Skeletal muscle satellite cell (primary cell): Measurements from ENCODE around the gene MBOAT2. TPM values are rescaled to one million over a fixed set of nuclear protein-coding genes. Genes with fewer than 3 reads are reported as not detected.
A peak's percentile ranks its signal among the peaks of the same experiment; 100 is the strongest.
"Not testable (repeated sequence)": the region's sequence is repeated elsewhere in the genome, so short reads cannot be mapped to it uniquely, and the experiment has no call there.

Source experiments
- H3K27me3 ChIP-seq: 2 replicates; pipeline ENCODE4 v1.7.0; 2013; ENCODE audit warnings: low read length; ENCODE audit not compliant: control insufficient read depth, insufficient read depth
- H3K36me3 ChIP-seq: 2 replicates; pipeline ENCODE4 v1.7.0; 2013; ENCODE audit warnings: mild to moderate bottlenecking, control low read depth, low read length; ENCODE audit not compliant: insufficient read depth
- H3K4me1 ChIP-seq: 2 replicates; pipeline ENCODE4 v1.7.0; 2013; ENCODE audit warnings: low read length; ENCODE audit not compliant: control insufficient read depth, insufficient read depth
- H3K4me2 ChIP-seq: 2 replicates; pipeline ENCODE4 v1.7.0; 2013; ENCODE audit warnings: mild to moderate bottlenecking, low read length
- H3K4me3 ChIP-seq: 2 replicates; pipeline ENCODE4 v1.7.0; 2013; ENCODE audit warnings: low read length
- H3K9ac ChIP-seq: 2 replicates; pipeline ENCODE4 v1.7.0; 2013; ENCODE audit warnings: mild to moderate bottlenecking, low read depth, low read length, moderate library complexity
- H3K9me3 ChIP-seq: replicated peaks from 2 replicates; pipeline ENCODE4 v1.7.0; 2013; ENCODE audit warnings: mild to moderate bottlenecking, control low read depth, low read length
- total RNA-seq: library from RNA; depleted of rRNA; stranded (reverse); fragments of >200 nt; gene quantifications from 2 replicates; pipeline ENCODE4 v1.2.3, GENCODE V29; 2012; rRNA removed

The MBOAT2 gene, protein sequence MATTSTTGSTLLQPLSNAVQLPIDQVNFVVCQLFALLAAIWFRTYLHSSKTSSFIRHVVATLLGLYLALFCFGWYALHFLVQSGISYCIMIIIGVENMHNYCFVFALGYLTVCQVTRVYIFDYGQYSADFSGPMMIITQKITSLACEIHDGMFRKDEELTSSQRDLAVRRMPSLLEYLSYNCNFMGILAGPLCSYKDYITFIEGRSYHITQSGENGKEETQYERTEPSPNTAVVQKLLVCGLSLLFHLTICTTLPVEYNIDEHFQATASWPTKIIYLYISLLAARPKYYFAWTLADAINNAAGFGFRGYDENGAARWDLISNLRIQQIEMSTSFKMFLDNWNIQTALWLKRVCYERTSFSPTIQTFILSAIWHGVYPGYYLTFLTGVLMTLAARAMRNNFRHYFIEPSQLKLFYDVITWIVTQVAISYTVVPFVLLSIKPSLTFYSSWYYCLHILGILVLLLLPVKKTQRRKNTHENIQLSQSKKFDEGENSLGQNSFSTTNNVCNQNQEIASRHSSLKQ
- total RNA-seq: 15.9 and 17.5 TPM in 2 replicates

DNA sequence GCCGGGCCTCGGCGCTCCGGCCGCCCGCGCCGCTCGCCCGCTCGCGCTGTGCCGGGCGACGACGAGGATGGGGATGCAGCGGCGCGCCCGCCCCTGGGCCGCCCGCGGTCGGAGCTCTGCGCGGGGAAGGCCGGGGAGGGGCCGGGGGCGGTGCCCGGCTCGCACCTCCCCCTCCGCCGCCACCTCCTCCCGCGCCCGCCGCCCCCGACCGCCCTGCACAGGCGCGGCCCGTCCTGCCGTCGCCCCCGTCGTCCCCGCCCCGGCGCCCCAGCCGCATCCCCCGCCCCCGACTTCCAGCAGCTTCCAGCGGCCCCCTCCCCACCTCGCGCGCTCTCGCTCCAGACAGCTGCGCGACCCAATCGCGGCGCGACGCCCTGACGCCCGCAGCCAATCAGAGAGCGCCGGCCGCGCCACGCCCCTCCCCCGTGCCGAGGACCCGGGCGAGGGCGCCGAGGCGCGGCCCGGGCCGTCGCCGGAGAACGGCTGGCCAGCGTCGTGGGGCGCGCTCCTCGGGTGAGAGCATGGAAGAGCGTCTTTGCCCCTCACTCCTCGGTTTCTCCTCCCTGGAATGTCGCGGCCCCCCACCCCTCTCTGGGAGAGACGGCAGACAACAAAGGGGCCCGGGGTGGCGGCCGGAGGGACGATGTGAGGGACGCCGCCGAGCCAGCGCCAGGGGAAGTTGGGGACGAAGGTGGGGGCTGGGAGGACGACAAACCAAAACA is at the start of gene MBOAT2:
TSS of gene MBOAT2 (minus strand) at position 69 of the 722 bp plus-strand sequence. CDS start 70 bp downstream, outside the sequence.
- H3K9ac ChIP-seq: peak within 1 kb of the TSS; percentile 93
- peaks cover 29% of the 10 kb centered on the region for H3K4me1 ChIP-seq
- peak within 1 kb of the TSS; percentile 91 for H3K4me3 ChIP-seq
- H3K27me3 ChIP-seq: no peaks in the 10 kb centered on the region
- no peaks in the 10 kb centered on the region for H3K36me3 ChIP-seq
- peak within 1 kb of the TSS; percentile 98 for H3K4me2 ChIP-seq
- H3K9me3 ChIP-seq: no peaks in the 10 kb centered on the region

DNA sequence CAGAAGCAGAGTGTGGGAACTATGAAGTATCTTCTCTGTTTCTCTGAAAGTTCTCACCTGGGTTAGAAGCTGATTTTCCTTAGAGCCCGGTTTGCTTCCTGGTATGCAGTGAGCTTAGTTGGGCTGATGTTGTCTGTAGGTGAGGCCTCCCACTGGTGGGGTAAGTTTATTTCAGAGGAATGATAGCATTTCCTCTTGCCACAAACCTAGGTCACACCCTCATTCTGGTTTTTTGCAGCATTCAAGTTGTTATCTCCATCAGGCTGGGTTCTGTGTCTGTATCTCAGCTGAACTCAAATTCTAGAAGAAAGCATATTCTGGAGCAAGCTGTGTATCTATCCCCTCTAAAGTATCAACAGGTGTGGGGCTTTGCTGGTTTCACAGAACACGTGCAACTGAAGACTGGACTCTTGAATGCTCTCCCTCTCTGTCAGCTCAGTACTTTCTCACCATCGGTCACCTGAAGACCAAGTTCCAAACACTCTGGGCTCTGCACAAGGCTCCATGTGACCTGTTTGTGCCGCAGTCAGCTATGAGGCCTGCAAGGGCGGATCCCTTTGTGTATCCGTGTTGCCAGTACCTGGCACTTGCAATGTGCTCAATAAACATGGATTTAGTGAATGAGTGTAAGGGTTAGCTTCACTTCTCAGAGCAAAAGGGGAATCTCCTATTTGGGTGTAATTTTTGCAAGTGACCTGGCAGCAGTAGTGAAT is 49.5 kb upstream of the MBOAT2 start:
- no peak overlapping the region for H3K4me3 ChIP-seq
- no peaks in the 10 kb centered on the region for H3K9me3 ChIP-seq
- no peak overlapping the region for H3K4me2 ChIP-seq
- no peaks in the 10 kb centered on the region for H3K27me3 ChIP-seq
- no peaks in the 10 kb centered on the region for H3K36me3 ChIP-seq
- peaks cover 21% of the 10 kb centered on the region for H3K4me1 ChIP-seq
- H3K9ac ChIP-seq: no peak overlapping the region

DNA sequence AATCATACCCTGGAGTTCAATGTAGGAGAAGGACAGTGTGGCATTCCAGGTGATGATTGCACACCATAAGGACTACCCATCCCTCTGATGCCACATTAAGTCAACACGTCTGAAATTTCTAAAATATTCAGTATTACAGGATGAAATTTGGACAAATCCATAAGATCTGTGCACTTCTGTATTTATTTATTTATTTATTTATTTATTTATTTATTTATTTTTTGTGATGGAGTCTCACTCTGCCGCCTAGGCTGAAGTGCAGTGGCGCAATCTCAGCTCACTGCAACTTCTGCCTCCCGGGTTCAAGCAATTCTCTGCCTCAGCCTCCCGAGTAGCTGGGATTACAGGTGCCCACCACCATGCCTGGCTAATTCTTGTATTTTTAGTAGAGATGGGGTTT is 48.0 kb upstream of the MBOAT2 start:
- H3K27me3 ChIP-seq, H3K4me3 ChIP-seq, H3K9me3 ChIP-seq, H3K4me2 ChIP-seq, H3K36me3 ChIP-seq, H3K9ac ChIP-seq: not testable (repeated sequence)
- peaks cover 16% of the 10 kb centered on the region for H3K4me1 ChIP-seq

DNA sequence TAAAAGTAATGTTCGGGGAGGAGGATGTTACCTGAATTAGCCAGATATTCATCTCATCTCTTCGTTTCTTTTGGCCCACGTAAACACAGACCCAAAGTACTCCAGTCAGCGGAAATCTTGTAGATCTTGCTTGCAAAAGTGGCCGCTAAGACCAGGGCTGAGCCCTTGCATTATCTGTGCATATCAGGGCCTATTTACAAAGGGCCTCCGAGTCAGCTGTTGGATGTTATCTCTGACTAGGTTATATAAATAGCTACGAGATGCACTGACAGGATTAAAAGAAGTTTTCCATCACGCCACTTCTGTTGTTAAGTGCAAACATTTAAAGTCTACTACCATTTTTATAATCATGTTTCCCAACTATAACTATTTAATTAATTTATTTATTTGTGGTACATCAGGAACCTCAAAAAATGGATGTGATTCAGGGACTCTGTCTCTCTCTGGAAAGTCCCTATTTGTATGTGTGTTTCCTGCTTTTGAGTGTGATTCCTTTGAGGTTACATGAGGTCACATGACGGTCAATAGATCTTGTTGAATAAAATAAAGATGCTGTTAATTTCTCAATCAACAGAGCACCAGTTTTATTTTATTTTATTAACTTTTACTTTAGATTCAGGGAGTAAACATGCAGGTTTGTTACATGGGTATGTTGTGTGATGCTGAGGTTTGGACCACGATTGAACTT is 46.8 kb upstream of the MBOAT2 start:
- no peak overlapping the region for H3K4me3 ChIP-seq
- H3K4me2 ChIP-seq: no peak overlapping the region
- no peaks in the 10 kb centered on the region for H3K9me3 ChIP-seq
- H3K27me3 ChIP-seq: peaks cover 3% of the 10 kb centered on the region
- H3K4me1 ChIP-seq: peaks cover 16% of the 10 kb centered on the region
- no peak overlapping the region for H3K9ac ChIP-seq
- no peaks in the 10 kb centered on the region for H3K36me3 ChIP-seq

DNA sequence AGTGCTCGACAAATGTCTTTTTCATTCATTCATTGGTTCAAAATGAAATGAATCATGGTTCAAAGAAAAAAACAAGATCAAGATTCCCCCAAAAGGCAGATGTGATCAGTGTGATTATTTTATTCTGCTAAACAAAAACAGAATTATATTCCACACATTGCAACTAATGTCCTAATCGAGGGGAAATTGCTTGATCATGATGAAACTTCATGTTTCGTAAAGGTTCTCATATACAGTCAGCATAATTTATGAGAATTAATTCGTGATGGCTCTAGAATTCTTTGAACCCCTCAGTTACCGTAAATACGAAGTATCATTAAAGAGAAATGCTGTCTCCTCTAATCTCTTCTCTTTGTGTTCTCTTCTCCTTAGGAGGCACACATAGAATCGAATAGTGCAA is 42.1 kb upstream of the MBOAT2 start:
- H3K27me3 ChIP-seq: peaks cover 3% of the 10 kb centered on the region
- H3K36me3 ChIP-seq: no peaks in the 10 kb centered on the region
- no peaks in the 10 kb centered on the region for H3K4me1 ChIP-seq
- H3K9ac ChIP-seq: no peak overlapping the region
- no peak overlapping the region for H3K4me3 ChIP-seq
- H3K9me3 ChIP-seq: no peaks in the 10 kb centered on the region
- H3K4me2 ChIP-seq: no peak overlapping the region

DNA sequence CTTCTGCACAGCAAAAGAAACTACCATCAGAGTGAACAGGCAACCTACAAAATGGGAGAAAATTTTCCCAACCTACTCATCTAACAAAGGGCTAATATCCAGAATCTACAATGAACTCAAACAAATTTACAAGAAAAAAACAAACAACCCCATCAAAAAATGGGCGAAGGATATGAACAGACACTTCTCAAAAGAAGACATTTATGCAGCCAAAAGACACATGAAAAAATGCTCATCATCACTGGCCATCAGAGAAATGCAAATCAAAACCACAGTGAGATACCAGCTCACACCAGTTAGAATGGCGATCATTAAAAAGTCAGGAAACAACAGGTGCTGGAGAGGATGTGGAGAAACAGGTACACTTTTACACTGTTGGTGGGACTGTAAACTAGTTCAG is 40.0 kb upstream of the MBOAT2 start:
- not testable (repeated sequence) for H3K4me2 ChIP-seq, H3K9me3 ChIP-seq, H3K4me1 ChIP-seq, H3K36me3 ChIP-seq, H3K27me3 ChIP-seq, H3K4me3 ChIP-seq, H3K9ac ChIP-seq

DNA sequence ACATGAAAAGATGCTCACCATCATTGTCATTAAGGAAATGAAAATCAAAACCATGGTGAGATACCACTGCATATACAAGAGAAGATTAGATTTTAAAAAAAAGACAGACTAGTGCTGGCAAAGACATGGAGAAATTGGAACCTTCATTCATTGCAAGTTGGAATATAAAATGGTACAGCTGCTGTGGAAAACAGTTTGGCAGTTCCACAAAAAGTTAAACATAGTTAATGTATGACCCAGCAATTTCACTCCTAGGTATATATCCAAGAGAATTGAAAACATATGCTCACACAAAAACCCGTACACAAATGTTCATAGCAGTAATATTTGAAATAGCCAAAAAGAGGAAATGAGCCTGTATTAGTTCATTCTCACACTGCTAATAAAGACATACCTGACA is 33.7 kb upstream of the MBOAT2 start:
- H3K27me3 ChIP-seq: no peaks in the 10 kb centered on the region
- no peak overlapping the region for H3K9ac ChIP-seq
- no peak overlapping the region for H3K4me3 ChIP-seq
- no peak overlapping the region for H3K4me2 ChIP-seq
- H3K36me3 ChIP-seq: no peaks in the 10 kb centered on the region
- H3K4me1 ChIP-seq: peaks cover 2% of the 10 kb centered on the region
- H3K9me3 ChIP-seq: no peaks in the 10 kb centered on the region

DNA sequence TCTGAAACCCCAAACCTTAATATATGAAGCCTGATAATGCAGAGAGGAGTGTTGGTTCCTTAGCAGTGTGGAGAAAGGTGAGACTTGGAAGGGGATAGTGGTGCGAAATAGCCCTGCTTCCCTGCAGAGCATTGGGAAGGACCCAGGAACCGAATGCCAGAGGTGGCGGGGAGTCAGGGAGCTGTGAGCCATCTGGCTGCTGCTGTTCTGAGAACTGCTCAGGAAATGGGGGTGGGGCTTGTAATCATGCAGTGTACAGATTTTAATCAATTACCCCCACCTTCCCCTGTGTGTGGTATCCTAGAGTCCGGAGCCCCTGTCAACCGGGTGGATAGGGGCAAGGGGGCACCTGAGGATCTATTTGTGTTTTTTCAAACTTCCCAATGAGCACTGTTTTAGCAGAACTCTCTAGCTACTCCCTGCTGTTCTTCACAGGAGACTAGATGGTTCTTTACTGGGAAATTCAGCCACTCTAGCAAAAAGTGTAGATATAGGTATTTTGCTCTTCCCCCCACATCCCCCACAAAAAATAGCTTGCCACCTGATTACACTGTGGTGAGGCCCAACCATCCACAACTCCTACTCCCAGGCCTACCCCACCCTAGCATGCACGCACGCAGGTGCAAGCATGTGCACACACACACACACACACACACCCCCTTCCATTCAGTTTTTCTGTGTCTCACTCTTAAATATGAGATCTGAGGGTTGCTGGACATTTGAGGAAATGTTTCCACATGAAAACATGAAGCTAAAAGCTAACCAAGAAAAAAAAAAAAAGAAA is 30.1 kb upstream of the MBOAT2 start:
- Histone ChIP-seq H3K36me3 (no peaks in the 10 kb centered on the region), H3K4me2 (no peak overlapping the region), H3K4me1 (peaks cover 8% of the 10 kb centered on the region), H3K9ac (no peak overlapping the region), H3K27me3 (no peaks in the 10 kb centered on the region), H3K4me3 (no peak overlapping the region), H3K9me3 (no peaks in the 10 kb centered on the region)

DNA sequence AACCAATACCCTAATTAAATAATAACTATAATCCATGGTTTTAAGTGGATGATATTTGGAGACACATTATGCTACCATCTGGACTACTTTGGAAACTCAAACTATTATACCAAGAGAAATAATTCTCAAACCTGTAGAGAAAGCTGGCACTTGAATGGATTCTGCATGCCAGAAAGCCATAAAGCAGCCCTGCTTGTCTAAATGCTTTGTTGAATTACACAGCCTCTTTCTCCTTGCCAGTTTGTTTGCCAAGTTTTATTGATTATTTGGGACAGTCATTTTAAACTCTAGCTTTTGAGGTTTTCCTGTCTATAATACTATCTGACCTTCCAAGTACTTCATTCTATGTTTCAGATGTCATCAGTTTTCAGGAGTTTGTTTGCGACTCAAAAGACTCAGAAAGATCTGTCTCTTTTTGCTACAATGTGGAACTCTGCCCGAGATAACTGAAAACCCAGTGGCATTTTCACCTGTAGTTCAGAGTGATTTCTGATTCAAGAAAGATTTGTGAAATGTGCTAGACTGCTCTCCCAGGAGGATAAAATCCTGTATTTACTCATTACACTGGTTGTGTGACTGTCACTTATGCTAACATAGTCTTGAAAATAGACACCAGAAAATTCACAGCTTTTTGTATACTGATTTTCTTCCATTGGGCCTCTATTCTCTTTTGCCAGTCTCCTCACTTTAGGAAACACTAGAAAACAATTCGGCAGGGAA is 29.2 kb upstream of the MBOAT2 start:
- peaks cover 8% of the 10 kb centered on the region for H3K4me1 ChIP-seq
- H3K4me3 ChIP-seq: no peak overlapping the region
- H3K9ac ChIP-seq: no peak overlapping the region

DNA sequence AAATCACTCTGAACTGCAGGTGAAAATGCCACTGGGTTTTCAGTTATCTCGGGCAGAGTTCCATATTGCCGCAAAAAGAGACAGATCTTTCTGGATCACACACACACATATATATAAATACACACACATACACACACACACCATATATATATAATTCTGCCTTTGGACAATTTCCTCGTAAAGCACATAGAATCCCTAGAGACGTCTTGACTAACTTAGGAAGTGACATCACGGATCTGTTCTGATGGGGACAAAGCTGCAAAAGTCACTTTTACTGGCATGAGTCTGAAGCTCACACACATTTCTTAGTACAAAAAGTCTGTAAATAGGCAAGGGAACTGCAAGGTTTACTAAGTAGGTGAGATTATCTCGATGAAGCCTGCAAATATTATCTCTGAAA is 28.6 kb upstream of the MBOAT2 start:
- Histone ChIP-seq H3K4me1 (peaks cover 8% of the 10 kb centered on the region), H3K4me2 (no peak overlapping the region), H3K27me3 (no peaks in the 10 kb centered on the region), H3K4me3 (no peak overlapping the region), H3K9ac (no peak overlapping the region), H3K9me3 (no peaks in the 10 kb centered on the region), H3K36me3 (no peaks in the 10 kb centered on the region)

More for the DNA sequence above, 29.2 kb upstream of the MBOAT2 start:
- Histone ChIP-seq H3K36me3 (no peaks in the 10 kb centered on the region), H3K9me3 (no peaks in the 10 kb centered on the region), H3K27me3 (no peaks in the 10 kb centered on the region), H3K4me2 (no peak overlapping the region)
